LNCAP (cell line): ENCODE results near the gene NCOA1.

Source experiments
- CTCF ChIP-seq: fragments of 450-650 bp; IDR thresholded peaks from 2 replicates; pipeline ENCODE4 v1.5.1; 2017; ENCODE audit warnings: mild to moderate bottlenecking

Gene NCOA1

GRCh38 chr2:24743924-24744323, 252.9 kb downstream of the NCOA1 start:
- no peak for TF ChIP-seq CTCF

- TF ChIP-seq CTCF: no peak
Observed at GRCh38 chr2:24744356-24744755, 253.3 kb downstream of the NCOA1 start.

GRCh38 chr2:24745825-24746224, 254.8 kb downstream of the NCOA1 start:
- no peak for TF ChIP-seq CTCF

- TF ChIP-seq CTCF: no peak
Observed at GRCh38 chr2:24747299-24747698, 256.2 kb downstream of the NCOA1 start.

- TF ChIP-seq CTCF: no peak
Observed at GRCh38 chr2:24749069-24749691, 258.1 kb downstream of the NCOA1 start.

- no peak for TF ChIP-seq CTCF
Observed at GRCh38 chr2:24754985-24755705, 264.1 kb downstream of the NCOA1 start.

GRCh38 chr2:24756789-24757188, 265.7 kb downstream of the NCOA1 start:
- no peak for TF ChIP-seq CTCF
